Suprapubic skin (tissue), 3 donors: ENCODE results near the gene VEPH1.

Source experiments
- EP300 ChIP-seq: sonication (generic); formaldehyde crosslinking; IDR thresholded peaks from one replicate; pipeline ENCODE4 v1.6.1; 2017; ENCODE audit warnings: antibody characterized with exemption
- POLR2A ChIP-seq, 2 donors: fragments of 450-650 bp; IDR thresholded peaks; one replicate each; pipeline ENCODE4 v1.6.1; 2017; ENCODE audit warnings: antibody characterized with exemption in 2 of 2, mild to moderate bottlenecking in 2 of 2, moderate library complexity in 2 of 2
- TF ChIP-seq, protein P1 (sequence below), 2 donors: fragments of 200-600 bp in 1 of 2; fragments of 450-650 bp in 1 of 2; sonication (generic) in 1 of 2; IDR thresholded peaks; one replicate each; pipeline ENCODE4 v1.5.1; 2016 to 2019; ENCODE audit warnings: antibody characterized with exemption in 2 of 2, mild to moderate bottlenecking in 1 of 2, moderate library complexity in 1 of 2

- TF ChIP-seq, protein P1, sequence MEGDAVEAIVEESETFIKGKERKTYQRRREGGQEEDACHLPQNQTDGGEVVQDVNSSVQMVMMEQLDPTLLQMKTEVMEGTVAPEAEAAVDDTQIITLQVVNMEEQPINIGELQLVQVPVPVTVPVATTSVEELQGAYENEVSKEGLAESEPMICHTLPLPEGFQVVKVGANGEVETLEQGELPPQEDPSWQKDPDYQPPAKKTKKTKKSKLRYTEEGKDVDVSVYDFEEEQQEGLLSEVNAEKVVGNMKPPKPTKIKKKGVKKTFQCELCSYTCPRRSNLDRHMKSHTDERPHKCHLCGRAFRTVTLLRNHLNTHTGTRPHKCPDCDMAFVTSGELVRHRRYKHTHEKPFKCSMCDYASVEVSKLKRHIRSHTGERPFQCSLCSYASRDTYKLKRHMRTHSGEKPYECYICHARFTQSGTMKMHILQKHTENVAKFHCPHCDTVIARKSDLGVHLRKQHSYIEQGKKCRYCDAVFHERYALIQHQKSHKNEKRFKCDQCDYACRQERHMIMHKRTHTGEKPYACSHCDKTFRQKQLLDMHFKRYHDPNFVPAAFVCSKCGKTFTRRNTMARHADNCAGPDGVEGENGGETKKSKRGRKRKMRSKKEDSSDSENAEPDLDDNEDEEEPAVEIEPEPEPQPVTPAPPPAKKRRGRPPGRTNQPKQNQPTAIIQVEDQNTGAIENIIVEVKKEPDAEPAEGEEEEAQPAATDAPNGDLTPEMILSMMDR (IDR thresholded peaks at IDR 0.05) = no peak
- TF ChIP-seq POLR2A (IDR thresholded peaks at IDR 0.05) (no peak), EP300 (no peak)
These were observed 60.5 kb downstream of the VEPH1 start for GRCh38 chr3:157442729-157443128.
